GM12872 (cell line): ENCODE results near the gene NTRK2.

Experiments used
- CTCF ChIP-seq: IDR thresholded peaks from 3 replicates; pipeline ENCODE4 v1.5.1; 2011; ENCODE audit warnings: low read depth, mild to moderate bottlenecking, low read length, moderate library complexity; ENCODE audit not compliant: insufficient read depth

Gene NTRK2

DNA sequence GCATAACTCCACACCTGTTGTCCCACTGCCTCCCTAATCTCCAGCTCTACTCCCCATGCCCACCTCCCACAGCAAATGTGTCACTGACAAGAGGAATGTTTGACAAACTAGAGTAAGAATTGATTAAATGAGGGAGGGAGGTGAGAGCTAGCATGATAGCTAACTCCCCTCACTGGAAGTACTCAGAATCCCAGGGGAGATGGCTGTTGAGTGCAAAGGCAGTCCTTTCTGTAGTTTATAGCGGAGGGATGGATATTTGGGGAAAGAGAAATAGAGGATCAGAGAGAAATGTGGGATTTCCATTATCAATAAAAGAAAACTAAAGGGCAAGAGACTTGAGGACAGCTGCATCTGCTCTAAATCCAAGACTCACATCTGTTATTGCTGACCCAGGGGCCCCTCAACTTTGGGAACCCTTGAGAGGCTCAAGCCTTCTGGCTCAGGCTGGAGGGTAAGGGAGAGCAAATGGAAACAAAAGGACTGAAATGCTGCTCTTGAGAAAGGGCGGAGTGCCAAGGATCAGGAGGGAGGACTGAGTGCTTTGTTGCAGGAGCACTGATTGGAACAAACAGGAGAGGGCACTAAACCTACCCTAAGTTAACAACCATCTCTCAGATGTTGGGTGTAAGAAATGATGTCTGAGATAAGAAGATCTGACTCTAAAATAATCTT, 372.1 kb downstream of the NTRK2 start:
- TF ChIP-seq CTCF = no peak

DNA sequence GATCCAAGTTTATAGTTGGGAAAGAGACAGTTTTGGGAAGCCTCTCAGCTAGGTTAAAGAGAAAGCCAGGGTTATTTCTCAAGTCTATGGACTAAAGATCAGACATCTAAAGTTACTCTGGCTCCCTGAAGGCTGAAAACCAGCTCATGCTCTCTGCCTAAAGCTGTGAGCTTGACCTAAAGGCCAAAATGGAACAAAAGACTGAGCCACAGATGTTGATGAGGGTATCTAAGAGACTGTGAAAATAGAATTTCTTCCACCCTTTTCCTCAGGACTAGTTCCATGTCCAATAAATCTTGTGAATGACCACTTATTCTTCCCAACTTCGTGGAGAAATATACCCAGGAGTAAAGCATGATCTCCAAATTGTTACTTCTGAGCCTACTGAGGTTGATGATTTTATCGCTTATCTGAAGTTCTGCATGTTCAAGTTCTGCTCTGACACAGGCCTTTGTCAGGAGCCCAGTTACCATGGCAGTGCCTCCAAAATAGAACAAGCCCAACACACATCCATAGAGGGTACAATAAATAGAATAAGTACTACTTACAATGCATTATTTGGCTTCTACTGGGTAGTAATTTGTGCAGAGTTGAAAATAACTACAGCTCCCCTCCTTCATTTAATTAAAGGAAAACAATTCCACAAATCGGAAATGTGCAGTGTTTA, 373.6 kb downstream of the NTRK2 start:
- TF ChIP-seq CTCF = no peak

- no peak for TF ChIP-seq CTCF
These were observed 375.7 kb downstream of the NTRK2 start for GRCh38 chr9:85045271-85045670.

- no peak for TF ChIP-seq CTCF
These were observed 376.9 kb downstream of the NTRK2 start for GRCh38 chr9:85046475-85046874.

- no peak for TF ChIP-seq CTCF
These were observed 383.8 kb downstream of the NTRK2 start for GRCh38 chr9:85053206-85053786.

- TF ChIP-seq CTCF = no peak
These were observed 384.5 kb downstream of the NTRK2 start for GRCh38 chr9:85054017-85054416.

GRCh38 chr9:85055506-85056202, 386.1 kb downstream of the NTRK2 start:
- TF ChIP-seq CTCF = no peak
